Body of pancreas (tissue), 4 donors: ENCODE data around the gene BIVM. TPM values are rescaled to one million over a fixed set of nuclear protein-coding genes. Genes with fewer than 3 reads are reported as not detected.
"Not testable (repeated sequence)": the region's sequence is repeated elsewhere in the genome, so short reads cannot be mapped to it uniquely, and the experiment has no call there.

Experiments
- ATAC-seq: fragments of 150-250 bp; one replicate; pipeline ENCODE4 v1.9.1; 2016
- DNase-seq, 4 donors: peaks; one replicate each; pipeline ENCODE4 v3.0.0-alpha.2; 2019
- H3K27ac ChIP-seq, 4 donors: fragments of 200-600 bp; sonication (generic); 1 replicate in 3 of 4; 2 replicates in 1 of 4; pipeline versions ENCODE4 v1.5.1 to v1.6.1; 2016 to 2019; ENCODE audit warnings: mild to moderate bottlenecking in 1 of 4, mixed read lengths in 1 of 4, moderate library complexity in 1 of 4
- H3K27me3 ChIP-seq, 2 donors: fragments of 200-600 bp; sonication (generic); one replicate each; pipeline ENCODE4 v1.6.0; 2016; ENCODE audit warnings: mild to moderate bottlenecking in 1 of 2
- H3K36me3 ChIP-seq, 2 donors: fragments of 200-600 bp; sonication (generic); replicated peaks in 1 of 2; 2 replicates each; pipeline ENCODE4 v1.5.1; 2016; ENCODE audit warnings: low read depth in 2 of 2; ENCODE audit not compliant: insufficient read depth in 1 of 2
- H3K4me1 ChIP-seq: fragments of 200-600 bp; sonication (generic); one replicate; pipeline ENCODE4 v1.6.0; 2016
- H3K4me3 ChIP-seq, 2 donors: fragments of 200-600 bp; sonication (generic); 1 replicate in 1 of 2; 2 replicates in 1 of 2; pipeline ENCODE4 v1.5.1; 2016 to 2019
- H3K9me3 ChIP-seq, 3 donors: fragments of 200-600 bp; sonication (generic); 1 replicate in 2 of 3; 2 replicates in 1 of 3; pipeline ENCODE4 v1.5.1; 2016
- POLR2A ChIP-seq, 3 donors: fragments of 450-650 bp; IDR thresholded peaks; one replicate each; pipeline ENCODE4 v1.6.1; 2016; ENCODE audit warnings: antibody characterized with exemption in 3 of 3, mild to moderate bottlenecking in 2 of 3
- WGBS, 2 donors: methylation state at CpG; one replicate each; pipeline ENCODE4 v1.1.5; 2017; 5-methylcytosine and 5-hydroxymethylcytosine counted together
- intact Hi-C: fragments of 100-400 bp; cut with DNase I; formaldehyde crosslinking; loops from one replicate; pipeline ENCODE4 v1.15.1; 2023
- total RNA-seq, 2 donors: library from RNA; depleted of rRNA; stranded (reverse); fragments of >200 nt; gene quantifications; one replicate each; pipeline ENCODE4 v1.1.0, GENCODE V29; 2016
- TF ChIP-seq, protein P1 (sequence below), 7 experiments: fragments of 450-650 bp in 4 of 7; fragments of 200-600 bp in 3 of 7; sonication (generic) in 3 of 7; IDR thresholded peaks; one replicate each; pipeline ENCODE4 v1.5.1; 2016 to 2019; ENCODE audit warnings: antibody characterized with exemption in 7 of 7

The BIVM gene
- total RNA-seq, 2 donors from 2014 or later: 15.8 to 18.9 TPM

GRCh38 chr13:102774591-102775520 lies 24.1 kb upstream of the BIVM start:
- Histone ChIP-seq H3K4me3 (no peak overlapping the region), H3K36me3 (no peaks in the 10 kb centered on the region), H3K9me3 (no peaks in the 10 kb centered on the region), H3K27me3 (no peaks in the 10 kb centered on the region), H3K4me1 (peaks cover 11% of the 10 kb centered on the region), H3K27ac (peak overlapping the region in 1 of 4 donors; percentile 87)
- TF ChIP-seq, protein P1, sequence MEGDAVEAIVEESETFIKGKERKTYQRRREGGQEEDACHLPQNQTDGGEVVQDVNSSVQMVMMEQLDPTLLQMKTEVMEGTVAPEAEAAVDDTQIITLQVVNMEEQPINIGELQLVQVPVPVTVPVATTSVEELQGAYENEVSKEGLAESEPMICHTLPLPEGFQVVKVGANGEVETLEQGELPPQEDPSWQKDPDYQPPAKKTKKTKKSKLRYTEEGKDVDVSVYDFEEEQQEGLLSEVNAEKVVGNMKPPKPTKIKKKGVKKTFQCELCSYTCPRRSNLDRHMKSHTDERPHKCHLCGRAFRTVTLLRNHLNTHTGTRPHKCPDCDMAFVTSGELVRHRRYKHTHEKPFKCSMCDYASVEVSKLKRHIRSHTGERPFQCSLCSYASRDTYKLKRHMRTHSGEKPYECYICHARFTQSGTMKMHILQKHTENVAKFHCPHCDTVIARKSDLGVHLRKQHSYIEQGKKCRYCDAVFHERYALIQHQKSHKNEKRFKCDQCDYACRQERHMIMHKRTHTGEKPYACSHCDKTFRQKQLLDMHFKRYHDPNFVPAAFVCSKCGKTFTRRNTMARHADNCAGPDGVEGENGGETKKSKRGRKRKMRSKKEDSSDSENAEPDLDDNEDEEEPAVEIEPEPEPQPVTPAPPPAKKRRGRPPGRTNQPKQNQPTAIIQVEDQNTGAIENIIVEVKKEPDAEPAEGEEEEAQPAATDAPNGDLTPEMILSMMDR (IDR thresholded peaks at IDR 0.05): no peak
- no peak for TF ChIP-seq POLR2A (IDR thresholded peaks at IDR 0.05)
- DNase-seq (no peak), ATAC-seq (no peak)
- 74 to 83% methylated on average over 14 of the region's 14 CpGs for WGBS, 2 donors
- intact Hi-C loops: no loop called here

- no peaks in the 10 kb centered on the region for H3K36me3 ChIP-seq
- no peak overlapping the region for H3K4me3 ChIP-seq
- no peaks in the 10 kb centered on the region for H3K27me3 ChIP-seq
- no peak overlapping the region for H3K27ac ChIP-seq
- WGBS, 2 donors: 82 to 85% methylated on average over 2 of the region's 2 CpGs
- H3K9me3 ChIP-seq: no peaks in the 10 kb centered on the region
- DNase-seq (no peak), ATAC-seq (no peak)
- no peak for TF ChIP-seq POLR2A (IDR thresholded peaks at IDR 0.05)
- TF ChIP-seq, protein P1 (IDR thresholded peaks at IDR 0.05): no peak
- intact Hi-C loops: no loop called here
- H3K4me1 ChIP-seq: peaks cover 11% of the 10 kb centered on the region
Measured at GRCh38 chr13:102776271-102776670, 22.6 kb upstream of the BIVM start.

GRCh38 chr13:102777736-102778135 lies 21.2 kb upstream of the BIVM start:
- TF ChIP-seq, protein P1 (IDR thresholded peaks at IDR 0.05): no peak
- no peak for TF ChIP-seq POLR2A (IDR thresholded peaks at IDR 0.05)
- Histone ChIP-seq H3K4me3 (no peak overlapping the region), H3K36me3 (no peaks in the 10 kb centered on the region), H3K27me3 (no peaks in the 10 kb centered on the region), H3K4me1 (peaks cover 8% of the 10 kb centered on the region), H3K9me3 (no peaks in the 10 kb centered on the region), H3K27ac (no peak overlapping the region)
- no peak for ATAC-seq
- intact Hi-C loops: no loop called here
- 74 to 79% methylated on average over 3 of the region's 3 CpGs for WGBS, 2 donors
- DNase-seq: no peak

DNA sequence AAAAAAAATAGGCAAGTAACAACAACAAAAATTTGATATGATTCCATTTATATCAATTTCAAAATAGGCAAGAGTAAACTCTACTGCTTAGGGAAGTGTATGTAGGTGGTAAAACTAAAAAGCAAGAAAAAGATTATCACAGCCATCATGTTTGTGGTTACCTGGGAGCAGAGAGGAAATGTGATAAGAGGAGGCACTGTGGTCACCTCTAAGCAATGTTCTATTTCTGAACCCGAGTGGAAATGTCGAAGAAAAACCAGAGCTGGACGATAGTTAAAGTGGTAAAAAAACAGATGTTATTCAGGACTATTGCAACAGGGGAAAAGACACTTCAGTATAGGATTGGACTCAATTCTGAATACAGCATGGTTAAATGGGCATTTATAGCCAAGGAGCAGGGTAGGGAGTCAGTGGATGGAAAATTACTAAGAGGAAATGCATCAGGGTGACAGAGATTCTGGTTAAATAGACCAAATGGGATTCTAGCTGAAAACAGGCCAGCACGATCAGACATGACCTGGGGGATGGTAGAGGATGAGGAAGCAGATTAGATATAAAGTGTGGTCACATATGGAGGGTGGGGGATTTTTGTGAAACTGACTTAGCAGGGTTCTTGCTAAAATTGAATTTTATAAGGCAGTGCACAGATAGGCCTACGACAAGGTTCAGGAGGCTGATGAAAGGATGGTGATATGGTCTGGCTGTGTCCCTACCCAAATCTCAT lies 19.3 kb upstream of the BIVM start:
- no peak for ATAC-seq
- Histone ChIP-seq H3K36me3 (no peaks in the 10 kb centered on the region), H3K9me3 (no peaks in the 10 kb centered on the region), H3K4me3 (no peak overlapping the region), H3K4me1 (no peaks in the 10 kb centered on the region), H3K27ac (no peak overlapping the region), H3K27me3 (no peaks in the 10 kb centered on the region)
- intact Hi-C loops: no loop called here
- WGBS, 2 donors: 57 to 77% methylated on average over 5 of the region's 5 CpGs
- no peak for DNase-seq
- no peak for TF ChIP-seq POLR2A (IDR thresholded peaks at IDR 0.05)
- TF ChIP-seq, protein P1 (IDR thresholded peaks at IDR 0.05): no peak

DNA sequence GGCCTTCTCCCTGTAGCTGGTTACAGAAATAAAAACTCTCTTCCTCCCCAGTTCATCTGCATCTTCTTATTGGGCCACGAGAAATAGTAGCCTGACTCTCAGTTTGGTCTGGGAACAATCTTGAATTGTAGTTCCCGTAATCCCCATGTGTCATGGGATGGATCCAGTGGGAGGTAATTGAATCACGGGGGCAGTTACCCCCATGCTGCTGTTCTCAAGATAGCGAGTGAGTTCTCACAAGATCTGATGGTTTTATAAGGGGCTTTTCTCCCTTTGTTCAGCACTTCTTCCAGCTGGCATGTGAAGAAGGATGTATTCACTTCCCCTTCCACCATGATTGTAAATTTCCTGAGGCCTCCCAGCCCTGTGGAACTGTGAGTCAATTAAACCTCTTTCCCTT lies 18.3 kb upstream of the BIVM start:
- intact Hi-C loops, H3K4me3 ChIP-seq, H3K27ac ChIP-seq, H3K36me3 ChIP-seq, ATAC-seq, H3K4me1 ChIP-seq, H3K9me3 ChIP-seq, DNase-seq, H3K27me3 ChIP-seq: not testable (repeated sequence)
- WGBS, 2 donors: 79 to 84% methylated on average over 4 of the region's 4 CpGs
